ENCODE results near the gene DPH1.
A peak's percentile ranks its signal among the peaks of the same experiment; 100 is the strongest.

DPH1 gene

GRCh38 chr17:2048805-2049204 lies 18.9 kb downstream of the DPH1 start:
- DNase-seq (ENCODE audit: low read depth), result no peak
- no peak for TF ChIP-seq CTCF (IDR thresholded peaks at IDR 0.05; ENCODE audit: control insufficient read depth, insufficient read depth, low read depth, low read length, missing control alignments)
- H3K4me3 ChIP-seq (ENCODE audit: control insufficient read depth, low read depth, low read length), result peak overlapping the region; percentile 63

- DNase-seq (ENCODE audit: low read depth), result no peak
- TF ChIP-seq CTCF (IDR thresholded peaks at IDR 0.05; ENCODE audit: control insufficient read depth, insufficient read depth, low read depth, low read length, missing control alignments), result no peak
Observed at GRCh38 chr17:2049333-2050299, 19.7 kb downstream of the DPH1 start.

GRCh38 chr17:2050300-2051060 lies 20.5 kb downstream of the DPH1 start:
- H3K4me3 ChIP-seq (ENCODE audit: control insufficient read depth, low read depth, low read length), result peak overlapping the region; percentile 27
- TF ChIP-seq CTCF (IDR thresholded peaks at IDR 0.05; ENCODE audit: control insufficient read depth, insufficient read depth, low read depth, low read length, missing control alignments), result no peak
- DNase-seq (ENCODE audit: low read depth), result no peak

More at GRCh38 chr17:2049333-2050299, 19.7 kb downstream of the DPH1 start:
- H3K4me3 ChIP-seq (ENCODE audit: control insufficient read depth, low read depth, low read length), result peak overlapping the region; percentile 63

- no peak overlapping the region for H3K4me3 ChIP-seq (ENCODE audit: control insufficient read depth, low read depth, low read length)
Observed at GRCh38 chr17:2051061-2051932, 21.3 kb downstream of the DPH1 start.

GRCh38 chr17:2051933-2052559 lies 22.1 kb downstream of the DPH1 start:
- DNase-seq (ENCODE audit: low read depth), result no peak
- no peak overlapping the region for H3K4me3 ChIP-seq (ENCODE audit: control insufficient read depth, low read depth, low read length)
- no peak for TF ChIP-seq CTCF (IDR thresholded peaks at IDR 0.05; ENCODE audit: control insufficient read depth, insufficient read depth, low read depth, low read length, missing control alignments)

More at GRCh38 chr17:2051061-2051932, 21.3 kb downstream of the DPH1 start:
- no peak for TF ChIP-seq CTCF (IDR thresholded peaks at IDR 0.05; ENCODE audit: control insufficient read depth, insufficient read depth, low read depth, low read length, missing control alignments)
- DNase-seq (ENCODE audit: low read depth), result no peak

Data from AG09309 (cell line).